ENCODE data around the gene AGAP1. TPM values are rescaled to one million over a fixed set of nuclear protein-coding genes. Genes with fewer than 3 reads are reported as not detected.
A peak's percentile ranks its signal among the peaks of the same experiment; 100 is the strongest.

AGAP1 gene
- total RNA-seq, 4 donors from 2014 or later = 33.7 to 39.9 (median 35.6) TPM

GRCh38 chr2:236169151-236169721 lies 675.4 kb downstream of the AGAP1 start:
- Histone ChIP-seq H3K4me3 (no peak overlapping the region), H3K36me3 (no peaks in the 10 kb centered on the region), H3K4me1 (peaks cover 0 to 90% (median 37%) of the 10 kb centered on the region in 4 donors), H3K27me3 (peaks cover 5 to 94% of the 10 kb centered on the region in 2 donors), H3K27ac (no peak overlapping the region), H3K9me3 (no peaks in the 10 kb centered on the region)
- WGBS, 2 donors = 8 to 10% methylated on average over 36 of the region's 36 CpGs
- no peak for DNase-seq (ENCODE audit: low spot score in 2 of 2)
- no peak for TF ChIP-seq EP300 (IDR thresholded peaks at IDR 0.05)
- TF ChIP-seq CTCF (IDR thresholded peaks at IDR 0.05) = no peak
- TF ChIP-seq POLR2A (IDR thresholded peaks at IDR 0.05) = no peak

- WGBS, 2 donors = 6 to 7% methylated on average over 35 to 38 of the region's 38 CpGs
- TF ChIP-seq POLR2A (IDR thresholded peaks at IDR 0.05) (no peak), CTCF (IDR thresholded peaks at IDR 0.05) (no peak), EP300 (IDR thresholded peaks at IDR 0.05) (no peak)
Observed at GRCh38 chr2:236169741-236170589, 676.1 kb downstream of the AGAP1 start.

GRCh38 chr2:236170590-236171165 lies 676.8 kb downstream of the AGAP1 start:
- H3K27me3 ChIP-seq = peaks cover 5 to 94% of the 10 kb centered on the region in 2 donors
- H3K9me3 ChIP-seq = no peaks in the 10 kb centered on the region
- WGBS, 2 donors = 12 to 13% methylated on average over 21 of the region's 21 CpGs
- no peak overlapping the region for H3K27ac ChIP-seq
- H3K36me3 ChIP-seq = no peaks in the 10 kb centered on the region
- no peak for TF ChIP-seq POLR2A (IDR thresholded peaks at IDR 0.05)
- TF ChIP-seq EP300 (IDR thresholded peaks at IDR 0.05) = peak in 1 of 2 donors; percentile 6
- H3K4me1 ChIP-seq = peaks cover 0 to 75% (median 29%) of the 10 kb centered on the region in 4 donors
- DNase-seq (ENCODE audit: low spot score in 2 of 2) = no peak
- no peak overlapping the region for H3K4me3 ChIP-seq

More at GRCh38 chr2:236169741-236170589, 676.1 kb downstream of the AGAP1 start:
- no peaks in the 10 kb centered on the region for H3K36me3 ChIP-seq
- H3K4me1 ChIP-seq = peaks cover 0 to 82% (median 30%) of the 10 kb centered on the region in 4 donors
- H3K27ac ChIP-seq = no peak overlapping the region
- no peak overlapping the region for H3K4me3 ChIP-seq
- no peak for DNase-seq (ENCODE audit: low spot score in 2 of 2)
- H3K9me3 ChIP-seq = no peaks in the 10 kb centered on the region
- H3K27me3 ChIP-seq = peaks cover 5 to 94% of the 10 kb centered on the region in 2 donors

GRCh38 chr2:236171181-236171679 lies 677.4 kb downstream of the AGAP1 start:
- 5 to 9% methylated on average over 25 to 27 of the region's 27 CpGs for WGBS, 2 donors
- H3K4me1 ChIP-seq = peaks cover 0 to 70% (median 29%) of the 10 kb centered on the region in 4 donors
- TF ChIP-seq EP300 (IDR thresholded peaks at IDR 0.05) (no peak), CTCF (IDR thresholded peaks at IDR 0.05) (no peak), POLR2A (IDR thresholded peaks at IDR 0.05) (no peak)
- H3K27me3 ChIP-seq = peaks cover 5 to 94% of the 10 kb centered on the region in 2 donors
- no peak overlapping the region for H3K4me3 ChIP-seq
- no peaks in the 10 kb centered on the region for H3K36me3 ChIP-seq
- H3K27ac ChIP-seq = no peak overlapping the region
- H3K9me3 ChIP-seq = no peaks in the 10 kb centered on the region
- no peak for DNase-seq (ENCODE audit: low spot score in 2 of 2)

GRCh38 chr2:236171680-236172254 lies 677.9 kb downstream of the AGAP1 start:
- DNase-seq (ENCODE audit: low spot score in 2 of 2) = no peak
- 8 to 9% methylated on average over 14 to 16 of the region's 16 CpGs for WGBS, 2 donors
- H3K36me3 ChIP-seq = no peaks in the 10 kb centered on the region
- no peak overlapping the region for H3K4me3 ChIP-seq
- H3K4me1 ChIP-seq = peaks cover 0 to 64% (median 23%) of the 10 kb centered on the region in 4 donors
- H3K9me3 ChIP-seq = no peaks in the 10 kb centered on the region
- H3K27me3 ChIP-seq = peaks cover 5 to 94% of the 10 kb centered on the region in 2 donors
- H3K27ac ChIP-seq = no peak overlapping the region
- TF ChIP-seq POLR2A (IDR thresholded peaks at IDR 0.05) (no peak), CTCF (IDR thresholded peaks at IDR 0.05) (no peak), EP300 (IDR thresholded peaks at IDR 0.05) (no peak)
